ENCODE data around the gene STT3B.

DNA sequence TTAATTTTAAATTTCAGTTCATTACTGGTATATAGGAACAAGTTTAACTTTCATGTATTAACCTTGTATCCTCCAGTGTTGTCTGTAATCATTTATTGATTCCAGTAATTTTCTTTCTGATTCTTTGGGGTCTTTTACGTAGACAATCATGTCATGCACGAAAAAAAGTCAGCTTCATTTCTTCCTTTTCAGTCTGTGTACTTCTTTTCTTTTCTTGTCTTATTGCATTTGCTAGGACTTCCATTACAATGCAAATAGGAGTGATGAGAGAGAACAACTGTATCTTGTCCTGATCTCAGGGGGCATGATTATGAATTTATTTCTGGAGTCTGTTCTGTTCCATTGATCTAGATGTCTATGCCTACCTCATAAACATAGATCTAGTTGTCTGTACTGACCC lies 56.5 kb downstream of the STT3B start:
- TF ChIP-seq POLR2AphosphoS5 (IDR thresholded peaks at IDR 0.05) (no peak), POLR2A (IDR thresholded peaks at IDR 0.05) (no peak)
- TF ChIP-seq, protein P1, sequence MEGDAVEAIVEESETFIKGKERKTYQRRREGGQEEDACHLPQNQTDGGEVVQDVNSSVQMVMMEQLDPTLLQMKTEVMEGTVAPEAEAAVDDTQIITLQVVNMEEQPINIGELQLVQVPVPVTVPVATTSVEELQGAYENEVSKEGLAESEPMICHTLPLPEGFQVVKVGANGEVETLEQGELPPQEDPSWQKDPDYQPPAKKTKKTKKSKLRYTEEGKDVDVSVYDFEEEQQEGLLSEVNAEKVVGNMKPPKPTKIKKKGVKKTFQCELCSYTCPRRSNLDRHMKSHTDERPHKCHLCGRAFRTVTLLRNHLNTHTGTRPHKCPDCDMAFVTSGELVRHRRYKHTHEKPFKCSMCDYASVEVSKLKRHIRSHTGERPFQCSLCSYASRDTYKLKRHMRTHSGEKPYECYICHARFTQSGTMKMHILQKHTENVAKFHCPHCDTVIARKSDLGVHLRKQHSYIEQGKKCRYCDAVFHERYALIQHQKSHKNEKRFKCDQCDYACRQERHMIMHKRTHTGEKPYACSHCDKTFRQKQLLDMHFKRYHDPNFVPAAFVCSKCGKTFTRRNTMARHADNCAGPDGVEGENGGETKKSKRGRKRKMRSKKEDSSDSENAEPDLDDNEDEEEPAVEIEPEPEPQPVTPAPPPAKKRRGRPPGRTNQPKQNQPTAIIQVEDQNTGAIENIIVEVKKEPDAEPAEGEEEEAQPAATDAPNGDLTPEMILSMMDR (IDR thresholded peaks at IDR 0.05) = no peak
